ENCODE results near the gene GSN.

- TF ChIP-seq, protein P1, sequence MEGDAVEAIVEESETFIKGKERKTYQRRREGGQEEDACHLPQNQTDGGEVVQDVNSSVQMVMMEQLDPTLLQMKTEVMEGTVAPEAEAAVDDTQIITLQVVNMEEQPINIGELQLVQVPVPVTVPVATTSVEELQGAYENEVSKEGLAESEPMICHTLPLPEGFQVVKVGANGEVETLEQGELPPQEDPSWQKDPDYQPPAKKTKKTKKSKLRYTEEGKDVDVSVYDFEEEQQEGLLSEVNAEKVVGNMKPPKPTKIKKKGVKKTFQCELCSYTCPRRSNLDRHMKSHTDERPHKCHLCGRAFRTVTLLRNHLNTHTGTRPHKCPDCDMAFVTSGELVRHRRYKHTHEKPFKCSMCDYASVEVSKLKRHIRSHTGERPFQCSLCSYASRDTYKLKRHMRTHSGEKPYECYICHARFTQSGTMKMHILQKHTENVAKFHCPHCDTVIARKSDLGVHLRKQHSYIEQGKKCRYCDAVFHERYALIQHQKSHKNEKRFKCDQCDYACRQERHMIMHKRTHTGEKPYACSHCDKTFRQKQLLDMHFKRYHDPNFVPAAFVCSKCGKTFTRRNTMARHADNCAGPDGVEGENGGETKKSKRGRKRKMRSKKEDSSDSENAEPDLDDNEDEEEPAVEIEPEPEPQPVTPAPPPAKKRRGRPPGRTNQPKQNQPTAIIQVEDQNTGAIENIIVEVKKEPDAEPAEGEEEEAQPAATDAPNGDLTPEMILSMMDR (IDR thresholded peaks at IDR 0.05), result no peak
- no peak for TF ChIP-seq POLR2A (IDR thresholded peaks at IDR 0.05)
Measured at GRCh38 chr9:121226175-121226574, 41.8 kb upstream of the GSN start.
